ENCODE results near the gene MEIS1. TPM values are rescaled to one million over a fixed set of nuclear protein-coding genes. Genes with fewer than 3 reads are reported as not detected.

The MEIS1 gene
- total RNA-seq, 2 donors from 2014 or later: 15.4 to 23.7 TPM

GRCh38 chr2:66426244-66427111 lies 8.4 kb upstream of the MEIS1 start:
- Histone ChIP-seq H3K4me1 (replicated peaks) (no peaks in the 10 kb centered on the region), H3K36me3 (no peaks in the 10 kb centered on the region), H3K27me3 (replicated peaks; ENCODE audit: insufficient read depth) (peaks cover 14% of the 10 kb centered on the region), H3K4me3 (peak overlapping the region; percentile 28 to 31), H3K27ac (peak overlapping the region; percentile 73 to 78), H3K9me3 (no peaks in the 10 kb centered on the region)
- 22% methylated on average over 60 of the region's 60 CpGs for WGBS
- no peak for TF ChIP-seq POLR2A (IDR thresholded peaks at IDR 0.05)
- no peak for TF ChIP-seq POLR2AphosphoS5 (IDR thresholded peaks at IDR 0.05)
- no peak for TF ChIP-seq CTCF (IDR thresholded peaks at IDR 0.05)
- DNase-seq (ENCODE audit: low spot score): no peak
- intact Hi-C loops (cut with DNase I): loop anchor here (5.0 to 10.0 kb wide), 4 partner anchors 704 to 1416 kb away; no protein-coding TSS in a partner anchor

GRCh38 chr2:66427300-66427699 lies 7.6 kb upstream of the MEIS1 start:
- no peak for DNase-seq (ENCODE audit: low spot score)
- H3K27me3 ChIP-seq (replicated peaks; ENCODE audit: insufficient read depth): peaks cover 14% of the 10 kb centered on the region
- no peaks in the 10 kb centered on the region for H3K4me1 ChIP-seq (replicated peaks)
- intact Hi-C loops (cut with DNase I): loop anchor here (5.0 to 10.0 kb wide), 4 partner anchors 705 to 1415 kb away; no protein-coding TSS in a partner anchor
- no peak overlapping the region for H3K4me3 ChIP-seq
- H3K36me3 ChIP-seq: no peaks in the 10 kb centered on the region
- no peak for TF ChIP-seq POLR2A (IDR thresholded peaks at IDR 0.05)
- WGBS: 50% methylated on average over 9 of the region's 9 CpGs
- peak overlapping the region; percentile 73 to 78 for H3K27ac ChIP-seq
- H3K9me3 ChIP-seq: no peaks in the 10 kb centered on the region

- Histone ChIP-seq H3K9me3 (no peaks in the 10 kb centered on the region), H3K27me3 (replicated peaks; ENCODE audit: insufficient read depth) (peaks cover 20% of the 10 kb centered on the region), H3K4me3 (no peak overlapping the region), H3K27ac (no peak overlapping the region), H3K36me3 (no peaks in the 10 kb centered on the region), H3K4me1 (replicated peaks) (no peaks in the 10 kb centered on the region)
- peak; percentile 63 to 90 (median 70) for TF ChIP-seq CTCF (IDR thresholded peaks at IDR 0.05)
- TF ChIP-seq POLR2A (IDR thresholded peaks at IDR 0.05): no peak
- TF ChIP-seq POLR2AphosphoS5 (IDR thresholded peaks at IDR 0.05): peak; percentile 53
- WGBS: 27% methylated on average over 5 of the region's 5 CpGs
- intact Hi-C loops (cut with DNase I): loop anchor here (5.0 to 10.0 kb wide), 4 partner anchors 707 to 1413 kb away; no protein-coding TSS in a partner anchor
- DNase-seq (ENCODE audit: low spot score): peak; percentile 39
These were observed 5.8 kb upstream of the MEIS1 start for GRCh38 chr2:66428986-66429612.

GRCh38 chr2:66429693-66430504 lies 5.0 kb upstream of the MEIS1 start:
- Histone ChIP-seq H3K4me1 (replicated peaks) (no peaks in the 10 kb centered on the region), H3K27me3 (replicated peaks; ENCODE audit: insufficient read depth) (peaks cover 21% of the 10 kb centered on the region), H3K4me3 (no peak overlapping the region), H3K36me3 (no peaks in the 10 kb centered on the region), H3K9me3 (no peaks in the 10 kb centered on the region), H3K27ac (peak overlapping the region; percentile 41 to 58)
- no peak for DNase-seq (ENCODE audit: low spot score)
- TF ChIP-seq POLR2A (IDR thresholded peaks at IDR 0.05) (no peak), POLR2AphosphoS5 (IDR thresholded peaks at IDR 0.05) (no peak), CTCF (IDR thresholded peaks at IDR 0.05) (no peak)
- intact Hi-C loops (cut with DNase I): loop anchor here (5.0 to 10.0 kb wide), 10 partner anchors 425 to 1412 kb away; partner anchors contain the start of gene ETAA1
